NK-92 (cell line): ENCODE results near the gene BORCS6.
"Not testable (repeated sequence)": the region's sequence is repeated elsewhere in the genome, so short reads cannot be mapped to it uniquely, and the experiment has no call there.

Source experiments
- DNase-seq: peaks from one replicate; lab custom pipeline; 2025; ENCODE audit not compliant: unreplicated experiment; lab: John Stamatoyannopoulos, UW

The BORCS6 gene

DNA sequence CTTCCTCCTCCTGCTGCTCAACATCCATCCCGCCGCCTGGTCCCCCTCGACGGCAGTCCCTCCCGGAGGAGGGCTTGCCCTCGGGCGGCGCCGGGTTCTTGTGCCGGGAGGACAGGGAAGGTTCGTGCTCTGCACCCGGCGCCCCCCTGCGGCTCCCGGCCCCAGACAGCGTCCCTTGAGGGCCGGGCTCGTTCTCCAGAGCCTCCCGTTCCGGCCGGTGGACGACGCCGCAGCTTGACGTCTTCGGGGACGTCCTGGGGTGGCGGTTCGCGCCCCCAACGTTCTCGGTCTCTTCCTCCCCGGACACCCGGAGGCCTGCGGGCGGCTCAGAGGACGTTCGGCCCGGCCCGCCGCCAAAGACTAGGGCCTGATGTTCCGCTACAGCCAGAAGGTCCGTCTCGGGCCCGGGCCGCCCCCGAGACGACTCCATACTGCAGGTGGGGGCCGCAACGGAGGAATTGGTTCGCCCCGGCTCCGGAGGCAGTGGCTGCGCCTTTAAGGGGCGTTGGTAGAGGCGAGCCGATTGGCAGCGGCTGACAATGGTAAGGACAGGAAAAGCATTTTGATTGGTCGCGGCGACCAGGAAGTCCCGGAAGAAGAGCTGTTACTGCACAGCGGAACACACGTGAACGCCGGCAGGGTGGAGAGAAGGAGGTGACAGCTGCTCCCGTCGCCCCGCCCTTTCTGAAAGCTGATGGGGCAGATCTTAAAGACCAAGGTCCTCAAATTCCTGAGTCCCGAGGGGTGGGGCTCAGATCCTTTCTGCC is at the start of gene BORCS6:
BORCS6 (minus strand) TSS at position 470 of the 767 bp plus-strand sequence; CDS start at position 430, 40 bp downstream.
- peak; percentile 80 for DNase-seq

DNA sequence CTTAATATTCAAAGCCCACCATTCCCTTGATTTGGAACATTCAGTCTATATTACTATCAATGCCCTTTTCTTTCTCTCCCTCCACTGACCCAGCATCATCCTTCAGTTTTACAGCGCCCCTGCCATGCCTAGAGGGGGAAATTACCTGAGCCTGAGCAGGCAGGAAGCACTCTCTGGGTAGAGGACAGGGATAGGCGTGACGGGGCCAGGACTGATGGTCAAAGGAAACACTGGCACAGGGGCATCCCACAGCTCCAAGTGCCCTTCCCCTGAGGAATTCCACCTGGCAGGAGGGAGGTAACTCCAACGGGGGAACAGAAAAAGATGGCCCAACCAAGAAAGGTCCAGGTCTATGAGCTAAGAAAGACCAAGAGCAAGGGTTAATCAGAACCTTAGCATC is 47.9 kb upstream of the BORCS6 start:
- no peak for DNase-seq

DNA sequence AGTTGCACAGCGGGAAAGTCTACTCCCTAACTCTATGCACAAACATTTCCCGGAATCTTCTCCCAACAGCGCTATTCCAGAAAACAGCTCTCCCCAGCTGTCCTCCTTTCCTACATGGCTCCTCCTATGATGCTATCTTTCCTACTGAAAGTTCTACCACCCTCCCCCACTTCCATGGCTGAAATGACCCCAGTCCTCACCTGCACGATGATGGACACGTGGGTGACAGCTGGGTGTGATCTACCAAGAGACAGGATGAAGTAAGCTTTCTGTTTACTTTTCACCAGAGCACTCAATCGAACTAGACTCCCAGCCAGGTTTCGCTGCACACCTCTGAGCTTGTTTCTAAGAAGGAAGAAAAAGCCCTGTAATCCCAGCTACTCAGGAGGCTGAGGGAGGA is 47.2 kb upstream of the BORCS6 start:
- DNase-seq = no peak

- DNase-seq = no peak
These were observed 45.7 kb upstream of the BORCS6 start for GRCh38 chr17:8235676-8236075.

- no peak for DNase-seq
These were observed 44.6 kb upstream of the BORCS6 start for GRCh38 chr17:8234361-8235270.

GRCh38 chr17:8231701-8232100 is 41.7 kb upstream of the BORCS6 start:
- DNase-seq = no peak

GRCh38 chr17:8227238-8227581 is 37.2 kb upstream of the BORCS6 start:
- DNase-seq = no peak

DNA sequence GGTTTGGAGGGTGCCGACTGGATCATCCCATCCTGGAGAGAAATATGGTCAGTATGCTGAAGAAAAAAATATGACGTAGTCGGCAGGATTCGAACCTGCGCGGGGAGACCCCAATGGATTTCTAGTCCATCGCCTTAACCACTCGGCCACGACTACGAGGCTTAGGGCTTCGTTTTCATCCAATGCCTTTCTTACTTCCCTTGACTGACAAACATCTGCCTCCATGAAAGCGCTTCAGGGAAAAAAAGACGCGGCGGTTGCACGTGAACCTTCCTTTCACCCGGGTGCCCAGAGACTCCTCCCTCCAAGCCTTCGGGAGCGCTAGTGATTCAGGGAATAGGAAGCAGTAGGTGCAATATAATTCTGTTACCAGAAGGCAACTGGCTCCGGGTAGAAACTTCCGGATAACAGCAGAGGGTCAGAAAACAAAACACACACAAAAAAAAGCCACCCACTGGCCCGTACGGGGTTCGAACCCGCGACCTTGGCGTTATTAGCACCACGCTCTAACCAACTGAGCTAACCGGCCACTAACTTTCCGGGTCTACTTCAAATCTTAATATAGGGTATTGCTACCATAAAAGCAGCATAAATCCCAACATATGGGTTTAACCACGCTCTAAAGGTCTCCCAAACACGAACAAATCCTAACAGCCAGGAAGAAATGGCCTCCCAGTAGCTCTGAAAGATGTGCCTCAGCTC is 36.7 kb upstream of the BORCS6 start:
- DNase-seq = no peak

DNA sequence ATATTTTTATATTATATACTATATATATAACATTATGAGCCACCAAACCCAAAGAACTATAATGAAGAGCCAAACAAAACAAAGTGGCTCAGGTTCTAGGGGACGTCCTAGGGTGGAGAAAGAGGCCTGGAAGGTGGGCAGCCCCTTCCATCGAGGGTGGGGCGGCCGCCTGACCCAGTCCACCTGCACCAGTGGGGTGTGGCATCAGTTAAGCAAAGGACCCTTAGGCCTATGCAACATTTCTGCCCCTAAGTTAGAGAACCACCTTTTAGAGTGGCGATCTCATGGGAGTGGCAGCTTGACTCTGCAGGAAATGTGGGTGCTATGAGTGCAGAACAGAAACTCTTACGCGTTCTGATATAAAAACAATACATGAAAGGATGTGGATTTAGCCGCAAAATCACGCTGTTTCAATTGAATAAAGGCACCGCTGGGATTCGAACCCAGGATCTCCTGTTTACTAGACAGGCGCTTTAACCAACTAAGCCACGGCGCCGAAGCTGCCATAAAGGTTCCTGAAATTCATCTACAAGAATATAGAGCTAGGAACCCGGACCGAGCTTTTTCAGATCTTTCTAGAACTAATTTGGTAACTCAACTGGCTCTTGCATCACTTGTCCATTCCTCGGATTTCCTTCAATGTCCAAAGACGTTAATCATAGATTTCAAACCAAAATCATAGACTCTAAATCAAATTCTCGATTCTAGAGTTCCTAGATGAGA is 36.0 kb upstream of the BORCS6 start:
- no peak for DNase-seq

GRCh38 chr17:8224891-8225812 is 35.2 kb upstream of the BORCS6 start:
- no peak for DNase-seq

DNA sequence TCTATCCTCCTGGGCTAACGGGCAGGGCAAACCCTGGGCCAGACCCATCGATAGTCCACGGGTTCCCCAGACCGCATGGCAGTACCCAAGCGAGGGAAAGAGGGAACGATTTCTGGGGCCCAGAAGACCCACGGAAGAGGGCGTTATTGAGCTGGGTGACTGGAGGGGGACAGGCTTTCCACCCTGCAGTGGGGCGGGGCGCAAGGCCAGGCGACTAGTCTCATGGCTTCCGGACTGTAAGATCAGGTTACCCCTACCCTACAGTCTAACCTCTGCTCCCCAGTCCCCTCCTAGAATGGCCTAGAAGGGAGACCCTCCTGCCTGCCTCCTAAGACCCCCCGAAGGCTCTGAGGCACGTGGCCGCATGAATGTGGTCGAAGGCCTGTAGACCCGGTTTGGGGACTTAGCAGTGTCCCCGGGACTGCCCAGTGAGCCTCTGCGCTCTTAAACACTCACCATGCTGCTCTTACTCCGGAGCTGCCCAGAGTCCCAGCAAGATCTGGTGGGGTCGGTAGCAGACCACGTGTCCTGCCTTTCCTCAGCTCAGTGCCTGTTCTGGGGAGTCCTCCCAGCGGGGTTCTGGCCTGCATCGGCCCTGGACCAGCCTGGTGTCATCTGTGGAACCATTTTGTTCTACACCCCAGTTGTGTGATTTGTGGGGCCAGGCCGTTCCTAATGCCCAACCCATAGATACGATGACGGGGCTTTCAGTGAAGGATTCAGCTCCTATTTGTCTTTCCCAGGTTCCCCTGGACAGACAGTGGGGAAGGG is 33.6 kb upstream of the BORCS6 start:
- no peak for DNase-seq

- no peak for DNase-seq
These were observed 32.8 kb upstream of the BORCS6 start for GRCh38 chr17:8222630-8223355.

- DNase-seq = no peak
These were observed 32.3 kb upstream of the BORCS6 start for GRCh38 chr17:8222380-8222629.

DNA sequence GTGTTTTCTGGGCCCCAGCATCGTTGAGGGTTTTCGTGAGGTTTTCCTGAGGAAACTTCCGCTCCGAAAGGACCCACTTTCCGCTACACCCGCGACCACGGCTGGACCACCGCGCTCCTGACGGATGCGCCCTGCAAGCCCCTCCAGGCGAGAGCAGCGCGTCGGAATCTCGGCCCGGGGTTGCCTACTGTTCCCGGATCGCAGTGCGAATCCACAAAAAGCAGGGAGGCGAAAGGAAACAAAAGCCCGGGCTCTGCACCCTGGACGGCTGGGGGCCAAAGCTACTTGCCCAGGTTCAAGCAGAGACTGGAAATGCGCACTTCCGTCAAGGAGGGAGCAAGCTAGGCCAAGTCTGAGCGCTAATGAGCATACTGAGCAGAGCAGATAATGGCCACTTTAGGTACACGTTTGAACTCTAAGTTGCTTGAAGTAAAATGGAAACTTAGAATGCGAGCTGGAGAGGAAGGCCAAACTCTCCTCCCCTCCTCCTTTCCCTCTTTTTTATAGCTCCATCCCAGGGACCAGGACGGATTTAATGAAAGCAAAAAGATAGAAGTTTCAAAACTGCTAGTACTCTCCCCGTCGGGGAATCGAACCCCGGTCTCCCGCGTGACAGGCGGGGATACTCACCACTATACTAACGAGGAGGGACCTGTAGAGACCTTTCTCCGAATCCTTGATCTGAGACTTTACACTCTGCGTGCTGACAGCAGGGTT is 31.8 kb upstream of the BORCS6 start:
- no peak for DNase-seq

GRCh38 chr17:8220783-8221662 is 31.0 kb upstream of the BORCS6 start:
- DNase-seq = no peak

DNA sequence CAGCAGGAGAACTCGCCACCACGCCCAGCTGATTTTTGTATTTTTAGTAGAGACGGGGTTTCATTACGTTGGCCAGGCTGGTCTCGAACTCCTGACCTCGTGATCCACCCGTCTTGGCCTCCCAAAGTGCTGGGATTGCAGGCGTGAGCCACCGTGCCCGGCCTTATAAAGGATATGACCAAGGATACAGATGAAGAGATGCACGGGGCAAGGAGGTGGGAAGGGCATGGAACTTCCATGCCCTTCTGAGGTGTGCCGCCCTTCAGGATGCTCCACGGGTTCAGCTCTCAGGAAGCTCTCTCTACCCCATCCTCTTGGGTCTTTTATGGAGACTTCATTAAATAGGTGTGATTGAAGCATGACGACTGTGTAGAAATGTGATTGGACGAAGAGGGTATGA is 24.0 kb upstream of the BORCS6 start:
- DNase-seq = not testable (repeated sequence)
